ENCODE measurements around the gene TBX15.

The TBX15 gene

DNA sequence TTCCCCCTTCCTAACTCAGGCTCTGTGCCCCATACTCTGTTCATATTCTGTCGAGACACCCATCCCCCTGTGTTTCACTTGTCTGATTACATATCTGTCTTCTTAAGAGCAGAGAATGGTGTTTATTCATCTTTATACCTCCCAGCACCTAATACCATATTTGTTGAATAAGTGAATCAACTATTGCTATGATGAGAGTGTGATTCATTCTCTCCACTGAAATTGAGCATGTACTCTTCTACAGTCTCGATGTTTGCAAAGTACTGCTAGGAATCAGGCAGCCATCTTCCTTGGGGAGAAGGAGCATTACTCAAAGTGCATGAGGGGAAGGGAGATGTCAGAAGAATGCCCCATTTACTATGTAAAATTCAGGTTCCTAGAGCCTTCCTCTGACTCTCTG, 27.0 kb downstream of the TBX15 start:
- no peak for TF ChIP-seq FOXP2 (optimal IDR thresholded peaks at IDR 0.05; ENCODE audit: borderline replicate concordance, extremely low read depth, extremely low read length, insufficient read depth)
- no peak for TF ChIP-seq TAF1 (IDR thresholded peaks at IDR 0.05; ENCODE audit: borderline replicate concordance, insufficient read depth, low read length)
- TF ChIP-seq, protein P1, sequence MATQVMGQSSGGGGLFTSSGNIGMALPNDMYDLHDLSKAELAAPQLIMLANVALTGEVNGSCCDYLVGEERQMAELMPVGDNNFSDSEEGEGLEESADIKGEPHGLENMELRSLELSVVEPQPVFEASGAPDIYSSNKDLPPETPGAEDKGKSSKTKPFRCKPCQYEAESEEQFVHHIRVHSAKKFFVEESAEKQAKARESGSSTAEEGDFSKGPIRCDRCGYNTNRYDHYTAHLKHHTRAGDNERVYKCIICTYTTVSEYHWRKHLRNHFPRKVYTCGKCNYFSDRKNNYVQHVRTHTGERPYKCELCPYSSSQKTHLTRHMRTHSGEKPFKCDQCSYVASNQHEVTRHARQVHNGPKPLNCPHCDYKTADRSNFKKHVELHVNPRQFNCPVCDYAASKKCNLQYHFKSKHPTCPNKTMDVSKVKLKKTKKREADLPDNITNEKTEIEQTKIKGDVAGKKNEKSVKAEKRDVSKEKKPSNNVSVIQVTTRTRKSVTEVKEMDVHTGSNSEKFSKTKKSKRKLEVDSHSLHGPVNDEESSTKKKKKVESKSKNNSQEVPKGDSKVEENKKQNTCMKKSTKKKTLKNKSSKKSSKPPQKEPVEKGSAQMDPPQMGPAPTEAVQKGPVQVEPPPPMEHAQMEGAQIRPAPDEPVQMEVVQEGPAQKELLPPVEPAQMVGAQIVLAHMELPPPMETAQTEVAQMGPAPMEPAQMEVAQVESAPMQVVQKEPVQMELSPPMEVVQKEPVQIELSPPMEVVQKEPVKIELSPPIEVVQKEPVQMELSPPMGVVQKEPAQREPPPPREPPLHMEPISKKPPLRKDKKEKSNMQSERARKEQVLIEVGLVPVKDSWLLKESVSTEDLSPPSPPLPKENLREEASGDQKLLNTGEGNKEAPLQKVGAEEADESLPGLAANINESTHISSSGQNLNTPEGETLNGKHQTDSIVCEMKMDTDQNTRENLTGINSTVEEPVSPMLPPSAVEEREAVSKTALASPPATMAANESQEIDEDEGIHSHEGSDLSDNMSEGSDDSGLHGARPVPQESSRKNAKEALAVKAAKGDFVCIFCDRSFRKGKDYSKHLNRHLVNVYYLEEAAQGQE (IDR thresholded peaks at IDR 0.05; ENCODE audit: insufficient read depth in 1 of 2, low read depth in 2 of 2, low read length in 2 of 2): no peak; a peak in 1 of 4 replicates
- no peak for TF ChIP-seq SIN3A (IDR thresholded peaks at IDR 0.05; ENCODE audit: borderline replicate concordance, insufficient read depth, low read length)
- no peak for TF ChIP-seq POLR2AphosphoS5 (IDR thresholded peaks at IDR 0.05; ENCODE audit: low read depth, low read length)

GRCh38 chr1:118960567-118961136, 27.5 kb downstream of the TBX15 start:
- TF ChIP-seq SIN3A (IDR thresholded peaks at IDR 0.05; ENCODE audit: borderline replicate concordance, insufficient read depth, low read length) (0 out of 2 replicates have a peak, but pooled peaks have one; percentile 35), POLR2AphosphoS5 (IDR thresholded peaks at IDR 0.05; ENCODE audit: low read depth, low read length) (peak; percentile 48; the same call in 1 of the 2 replicates), FOXP2 (optimal IDR thresholded peaks at IDR 0.05; ENCODE audit: borderline replicate concordance, extremely low read depth, extremely low read length, insufficient read depth) (peak; percentile 94), TAF1 (IDR thresholded peaks at IDR 0.05; ENCODE audit: borderline replicate concordance, insufficient read depth, low read length) (peak; percentile 51; the same call in 1 of the 2 replicates)
- TF ChIP-seq, protein P1 (IDR thresholded peaks at IDR 0.05; ENCODE audit: insufficient read depth in 1 of 2, low read depth in 2 of 2, low read length in 2 of 2): peak in 1 of 2 experiments; percentile 73; a peak in 2 of 4 replicates

DNA sequence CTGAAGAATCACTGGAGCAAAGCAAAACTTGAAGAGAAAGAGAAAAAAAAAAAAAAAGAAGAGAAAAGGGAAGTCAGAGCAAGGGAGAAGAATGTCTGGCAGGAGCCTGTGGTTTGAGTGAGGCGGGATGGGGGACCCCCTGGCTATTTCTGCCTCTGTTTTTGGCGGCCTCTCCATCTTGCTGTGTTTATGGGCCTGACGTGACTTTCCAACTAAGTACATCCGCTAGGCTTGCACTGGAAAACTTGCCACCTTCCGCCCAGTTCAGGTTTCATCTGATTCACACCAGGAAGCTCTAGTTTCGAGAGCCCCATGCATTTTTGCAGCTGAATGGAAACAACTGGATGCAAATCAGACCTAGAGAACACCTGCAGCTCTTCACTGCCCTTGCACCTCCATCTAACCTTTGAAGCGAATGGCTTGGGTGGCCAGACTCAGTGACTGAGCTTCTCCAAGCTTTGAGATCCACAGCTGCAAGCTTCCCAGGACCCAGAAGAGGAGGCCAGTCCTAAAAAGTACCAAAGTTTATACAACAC, 28.0 kb downstream of the TBX15 start:
- TF ChIP-seq FOXP2 (optimal IDR thresholded peaks at IDR 0.05; ENCODE audit: borderline replicate concordance, extremely low read depth, extremely low read length, insufficient read depth) (peak; percentile 28), POLR2AphosphoS5 (IDR thresholded peaks at IDR 0.05; ENCODE audit: low read depth, low read length) (no peak)

- no peak for TF ChIP-seq FOXP2 (optimal IDR thresholded peaks at IDR 0.05; ENCODE audit: borderline replicate concordance, extremely low read depth, extremely low read length, insufficient read depth)
- no peak for TF ChIP-seq POLR2AphosphoS5 (IDR thresholded peaks at IDR 0.05; ENCODE audit: low read depth, low read length)
- no peak for TF ChIP-seq SIN3A (IDR thresholded peaks at IDR 0.05; ENCODE audit: borderline replicate concordance, insufficient read depth, low read length)
- TF ChIP-seq TAF1 (IDR thresholded peaks at IDR 0.05; ENCODE audit: borderline replicate concordance, insufficient read depth, low read length): no peak
- TF ChIP-seq, protein P1 (IDR thresholded peaks at IDR 0.05; ENCODE audit: insufficient read depth in 1 of 2, low read depth in 2 of 2, low read length in 2 of 2): no peak
Observed at GRCh38 chr1:118958937-118959631, 29.1 kb downstream of the TBX15 start.

- no peak for TF ChIP-seq TAF1 (IDR thresholded peaks at IDR 0.05; ENCODE audit: borderline replicate concordance, insufficient read depth, low read length)
- TF ChIP-seq POLR2AphosphoS5 (IDR thresholded peaks at IDR 0.05; ENCODE audit: low read depth, low read length): no peak
- no peak for TF ChIP-seq FOXP2 (optimal IDR thresholded peaks at IDR 0.05; ENCODE audit: borderline replicate concordance, extremely low read depth, extremely low read length, insufficient read depth)
- no peak for TF ChIP-seq SIN3A (IDR thresholded peaks at IDR 0.05; ENCODE audit: borderline replicate concordance, insufficient read depth, low read length)
- TF ChIP-seq, protein P1 (IDR thresholded peaks at IDR 0.05; ENCODE audit: insufficient read depth in 1 of 2, low read depth in 2 of 2, low read length in 2 of 2): no peak
Observed at GRCh38 chr1:118958140-118958539, 30.0 kb downstream of the TBX15 start.

All from PFSK-1 (cell line).